ENCODE data around the gene BACE2.

BACE2 gene

GRCh38 chr21:41217671-41218385 is 49.9 kb downstream of the BACE2 start:
- no peak overlapping the region for H3K27ac ChIP-seq (ENCODE audit: low read length)
- no peaks in the 10 kb centered on the region for H3K9me3 ChIP-seq (ENCODE audit: control insufficient read depth in 1 of 2, low read length in 2 of 2)
- no peak overlapping the region for H3K4me3 ChIP-seq (ENCODE audit: low read depth in 1 of 2, low read length in 2 of 2)

DNA sequence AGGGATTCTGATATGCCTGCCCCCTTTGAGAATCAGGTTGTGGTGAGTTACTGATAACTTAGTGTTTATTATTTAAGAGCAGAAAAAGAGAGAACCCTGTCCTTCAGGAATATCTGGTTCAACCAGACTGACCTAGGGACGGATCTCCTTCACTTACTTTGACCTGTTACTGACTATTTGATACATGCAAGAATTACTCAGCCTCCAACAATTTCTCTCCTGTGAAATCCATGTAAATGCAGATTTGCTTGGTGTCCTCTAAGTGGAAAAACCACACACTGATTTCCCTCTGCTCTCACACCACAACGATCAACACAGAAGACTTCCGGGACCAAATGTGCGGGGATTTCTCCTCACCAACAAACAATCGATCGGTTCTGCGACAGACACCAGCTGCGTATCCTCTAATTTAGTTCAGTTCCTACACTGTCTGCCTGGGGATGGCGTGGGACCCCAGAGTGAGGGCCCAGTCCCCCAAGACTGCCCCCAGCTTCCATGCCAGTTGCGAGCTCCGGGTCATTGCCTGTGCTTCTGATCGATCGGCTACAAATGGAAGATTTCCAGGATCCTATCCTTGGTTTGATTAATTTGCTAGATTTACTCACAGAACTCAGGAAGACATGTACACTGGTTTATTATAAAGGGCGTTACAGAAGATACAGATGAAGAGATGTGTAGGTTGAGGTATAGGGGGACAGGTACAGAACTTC is 51.7 kb downstream of the BACE2 start:
- Histone ChIP-seq H3K4me1 (ENCODE audit: control insufficient read depth in 1 of 2, insufficient read depth in 2 of 2, low read length in 2 of 2) (peaks cover 0 to 3% of the 10 kb centered on the region in 2 donors), H3K27me3 (ENCODE audit: low read depth, low read length) (no peaks in the 10 kb centered on the region), H3K36me3 (ENCODE audit: control insufficient read depth in 1 of 2, insufficient read depth in 2 of 2, low read length in 2 of 2) (peaks cover 0 to 3% of the 10 kb centered on the region in 2 donors), H3K27ac (ENCODE audit: low read length) (no peak overlapping the region), H3K4me3 (ENCODE audit: low read depth in 1 of 2, low read length in 2 of 2) (no peak overlapping the region), H3K9me3 (ENCODE audit: control insufficient read depth in 1 of 2, low read length in 2 of 2) (no peaks in the 10 kb centered on the region)

More at GRCh38 chr21:41217671-41218385, 49.9 kb downstream of the BACE2 start:
- Histone ChIP-seq H3K36me3 (ENCODE audit: control insufficient read depth in 1 of 2, insufficient read depth in 2 of 2, low read length in 2 of 2) (peaks cover 0 to 3% of the 10 kb centered on the region in 2 donors), H3K4me1 (ENCODE audit: control insufficient read depth in 1 of 2, insufficient read depth in 2 of 2, low read length in 2 of 2) (peaks cover 0 to 3% of the 10 kb centered on the region in 2 donors), H3K27me3 (ENCODE audit: low read depth, low read length) (no peaks in the 10 kb centered on the region)

GRCh38 chr21:41220208-41220733 is 52.3 kb downstream of the BACE2 start:
- H3K27ac ChIP-seq (ENCODE audit: low read length), result no peak overlapping the region
- no peaks in the 10 kb centered on the region for H3K9me3 ChIP-seq (ENCODE audit: control insufficient read depth in 1 of 2, low read length in 2 of 2)
- peaks cover 0 to 3% of the 10 kb centered on the region in 2 donors for H3K4me1 ChIP-seq (ENCODE audit: control insufficient read depth in 1 of 2, insufficient read depth in 2 of 2, low read length in 2 of 2)
- H3K27me3 ChIP-seq (ENCODE audit: low read depth, low read length), result no peaks in the 10 kb centered on the region
- H3K36me3 ChIP-seq (ENCODE audit: control insufficient read depth in 1 of 2, insufficient read depth in 2 of 2, low read length in 2 of 2), result peaks cover 0 to 3% of the 10 kb centered on the region in 2 donors
- no peak overlapping the region for H3K4me3 ChIP-seq (ENCODE audit: low read depth in 1 of 2, low read length in 2 of 2)

DNA sequence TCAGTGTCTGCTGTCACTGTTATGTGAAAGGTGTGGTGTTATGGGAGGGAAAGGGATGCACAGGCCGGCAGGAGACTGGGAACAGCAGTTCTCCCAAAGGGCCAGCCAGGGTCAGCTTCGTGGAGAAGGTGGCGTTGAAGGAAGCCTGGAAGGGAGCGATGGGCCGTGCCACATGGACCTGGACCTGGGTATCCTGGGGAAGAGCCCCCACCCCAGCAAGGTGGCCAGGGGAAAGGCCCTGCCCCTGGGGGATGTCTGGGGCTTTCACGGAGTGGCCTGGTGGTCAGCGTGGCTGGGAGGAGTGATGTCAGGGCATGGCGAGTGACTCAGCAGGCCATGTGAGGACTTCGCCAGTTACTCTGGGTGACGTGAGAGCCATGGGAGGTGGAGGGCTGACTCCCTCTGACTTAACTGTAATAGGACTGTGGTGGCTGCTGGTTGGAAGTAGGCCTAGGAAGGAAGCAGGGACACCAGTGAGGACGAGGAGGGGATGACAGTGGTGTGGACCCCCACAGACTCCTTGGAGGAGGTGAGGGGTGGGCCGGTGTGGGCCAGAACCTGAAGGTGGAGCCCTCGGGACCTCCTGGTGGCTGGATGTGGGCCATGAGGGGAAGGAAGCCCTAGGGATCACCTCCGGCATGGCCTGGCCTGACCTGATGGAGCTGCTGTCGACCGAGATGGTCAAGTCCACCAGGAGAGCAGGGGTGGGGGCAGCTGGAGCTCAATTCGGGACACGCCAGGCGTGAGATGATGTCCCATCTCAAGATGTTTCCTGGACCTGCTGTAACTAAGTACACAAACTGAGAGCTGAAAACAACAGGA is 54.5 kb downstream of the BACE2 start:
- Histone ChIP-seq H3K4me3 (ENCODE audit: low read depth in 1 of 2, low read length in 2 of 2) (no peak overlapping the region), H3K9me3 (ENCODE audit: control insufficient read depth in 1 of 2, low read length in 2 of 2) (no peaks in the 10 kb centered on the region), H3K27me3 (ENCODE audit: low read depth, low read length) (no peaks in the 10 kb centered on the region), H3K36me3 (ENCODE audit: control insufficient read depth in 1 of 2, insufficient read depth in 2 of 2, low read length in 2 of 2) (peaks cover 8 to 17% of the 10 kb centered on the region in 2 donors), H3K4me1 (ENCODE audit: control insufficient read depth in 1 of 2, insufficient read depth in 2 of 2, low read length in 2 of 2) (peaks cover 0 to 1% of the 10 kb centered on the region in 2 donors), H3K27ac (ENCODE audit: low read length) (no peak overlapping the region)

- peak overlapping the region; percentile 36 for H3K27ac ChIP-seq (ENCODE audit: low read length)
Measured at GRCh38 chr21:41226853-41227252, 58.9 kb downstream of the BACE2 start.

DNA sequence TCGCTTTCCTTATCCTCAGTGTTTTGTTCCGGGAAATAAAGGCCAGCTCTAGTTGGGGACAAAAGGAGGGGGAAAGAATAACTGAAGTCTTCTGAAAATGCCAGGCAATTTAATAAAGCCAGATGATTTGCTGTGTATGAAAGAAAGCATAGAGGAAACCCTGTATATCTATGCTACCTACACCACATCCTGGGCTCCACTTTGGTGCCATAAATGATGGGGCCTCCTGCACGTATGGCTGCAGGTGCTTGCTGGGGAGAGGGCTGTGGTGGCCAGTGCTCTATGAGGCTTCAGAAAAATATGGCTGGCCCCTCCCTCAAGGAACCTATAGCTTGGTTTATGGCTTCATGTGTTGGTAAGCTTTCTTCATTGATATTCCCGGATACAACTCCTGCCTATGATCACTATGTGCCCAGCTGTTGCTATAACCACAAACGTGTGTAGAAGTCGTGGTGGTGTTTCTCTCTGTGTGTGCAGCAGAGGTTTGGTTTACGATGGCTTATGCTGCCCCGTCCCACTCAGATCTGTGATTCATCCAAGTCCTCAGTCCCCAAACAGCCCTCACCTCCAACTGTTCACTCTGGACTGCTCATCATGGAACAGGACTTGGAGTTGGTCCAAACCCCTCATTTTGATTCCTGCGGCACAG is 59.5 kb downstream of the BACE2 start:
- no peaks in the 10 kb centered on the region for H3K4me1 ChIP-seq (ENCODE audit: control insufficient read depth in 1 of 2, insufficient read depth in 2 of 2, low read length in 2 of 2)
- no peak overlapping the region for H3K4me3 ChIP-seq (ENCODE audit: low read depth in 1 of 2, low read length in 2 of 2)
- H3K36me3 ChIP-seq (ENCODE audit: control insufficient read depth in 1 of 2, insufficient read depth in 2 of 2, low read length in 2 of 2), result peaks cover 13 to 37% of the 10 kb centered on the region in 2 donors
- peak overlapping the region; percentile 36 for H3K27ac ChIP-seq (ENCODE audit: low read length)
- H3K9me3 ChIP-seq (ENCODE audit: control insufficient read depth in 1 of 2, low read length in 2 of 2), result no peaks in the 10 kb centered on the region
- H3K27me3 ChIP-seq (ENCODE audit: low read depth, low read length), result no peaks in the 10 kb centered on the region

More at GRCh38 chr21:41226853-41227252, 58.9 kb downstream of the BACE2 start:
- H3K4me3 ChIP-seq (ENCODE audit: low read depth in 1 of 2, low read length in 2 of 2), result no peak overlapping the region
- no peaks in the 10 kb centered on the region for H3K4me1 ChIP-seq (ENCODE audit: control insufficient read depth in 1 of 2, insufficient read depth in 2 of 2, low read length in 2 of 2)
- no peaks in the 10 kb centered on the region for H3K27me3 ChIP-seq (ENCODE audit: low read depth, low read length)
- H3K36me3 ChIP-seq (ENCODE audit: control insufficient read depth in 1 of 2, insufficient read depth in 2 of 2, low read length in 2 of 2), result peaks cover 13 to 31% of the 10 kb centered on the region in 2 donors
- no peaks in the 10 kb centered on the region for H3K9me3 ChIP-seq (ENCODE audit: control insufficient read depth in 1 of 2, low read length in 2 of 2)

GRCh38 chr21:41228006-41228370 is 60.0 kb downstream of the BACE2 start:
- Histone ChIP-seq H3K27me3 (ENCODE audit: low read depth, low read length) (no peaks in the 10 kb centered on the region), H3K27ac (ENCODE audit: low read length) (peak overlapping the region; percentile 36), H3K9me3 (ENCODE audit: control insufficient read depth in 1 of 2, low read length in 2 of 2) (no peaks in the 10 kb centered on the region), H3K4me1 (ENCODE audit: control insufficient read depth in 1 of 2, insufficient read depth in 2 of 2, low read length in 2 of 2) (no peaks in the 10 kb centered on the region), H3K4me3 (ENCODE audit: low read depth in 1 of 2, low read length in 2 of 2) (no peak overlapping the region), H3K36me3 (ENCODE audit: control insufficient read depth in 1 of 2, insufficient read depth in 2 of 2, low read length in 2 of 2) (peaks cover 13 to 39% of the 10 kb centered on the region in 2 donors)

GRCh38 chr21:41228492-41228891 is 60.5 kb downstream of the BACE2 start:
- H3K9me3 ChIP-seq (ENCODE audit: control insufficient read depth in 1 of 2, low read length in 2 of 2), result no peaks in the 10 kb centered on the region
- peak overlapping the region; percentile 17 for H3K27ac ChIP-seq (ENCODE audit: low read length)
- H3K4me3 ChIP-seq (ENCODE audit: low read depth in 1 of 2, low read length in 2 of 2), result no peak overlapping the region
- no peaks in the 10 kb centered on the region for H3K27me3 ChIP-seq (ENCODE audit: low read depth, low read length)
- H3K4me1 ChIP-seq (ENCODE audit: control insufficient read depth in 1 of 2, insufficient read depth in 2 of 2, low read length in 2 of 2), result no peaks in the 10 kb centered on the region
- peaks cover 13 to 39% of the 10 kb centered on the region in 2 donors for H3K36me3 ChIP-seq (ENCODE audit: control insufficient read depth in 1 of 2, insufficient read depth in 2 of 2, low read length in 2 of 2)

DNA sequence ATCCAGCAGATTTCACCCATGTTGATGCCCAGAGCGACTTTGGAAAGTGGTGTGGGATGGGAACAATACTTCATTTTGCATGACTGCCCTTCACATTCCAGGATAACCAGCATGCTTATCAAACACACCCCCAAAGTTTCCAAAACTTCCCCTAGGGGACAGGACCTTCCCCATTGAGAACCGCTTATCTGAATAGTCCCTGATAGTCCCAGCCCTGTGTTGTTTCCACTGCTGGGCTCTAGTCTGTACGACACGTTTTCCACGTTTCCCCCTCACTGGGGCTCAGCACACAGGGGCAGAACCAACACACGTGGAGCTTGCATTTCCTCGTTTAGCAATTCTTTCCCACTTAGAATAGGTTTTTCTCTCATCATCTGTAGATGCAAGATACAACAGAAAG is 61.0 kb downstream of the BACE2 start:
- H3K4me3 ChIP-seq (ENCODE audit: low read depth in 1 of 2, low read length in 2 of 2), result no peak overlapping the region

DNA sequence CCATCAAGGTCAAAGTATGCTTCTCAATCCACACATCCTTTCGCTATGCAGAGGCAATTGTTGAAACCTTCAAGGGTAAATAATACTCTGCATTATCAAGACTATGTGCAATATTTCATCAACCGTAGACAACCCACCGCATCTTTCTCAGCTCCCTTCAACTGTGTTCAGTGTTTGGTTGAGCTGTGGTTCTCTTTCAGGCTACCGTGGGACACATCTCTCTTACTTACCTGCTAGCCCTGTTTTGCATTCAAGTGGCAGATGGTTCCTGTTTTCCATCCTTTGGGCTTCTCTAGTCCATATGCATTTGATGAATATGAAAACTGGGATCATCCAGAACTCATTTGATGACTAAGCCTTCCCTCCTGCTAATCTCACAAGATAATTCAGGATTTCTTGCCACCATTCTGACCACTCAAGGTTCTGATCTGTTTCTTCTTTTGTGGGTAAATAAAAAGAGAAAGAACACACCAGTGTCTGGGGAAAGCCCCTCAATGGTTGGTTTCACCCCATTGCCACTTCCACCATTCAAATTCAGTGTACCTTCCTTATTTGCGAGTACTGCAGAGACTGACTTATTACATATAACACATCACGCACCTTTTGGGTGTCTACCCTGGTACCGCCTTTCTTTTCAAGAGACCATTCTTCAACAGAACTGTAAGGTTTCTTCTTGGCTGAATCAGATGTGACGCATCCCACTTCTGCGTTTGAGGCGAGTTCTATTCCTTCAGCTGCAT is 61.7 kb downstream of the BACE2 start:
- no peak overlapping the region for H3K27ac ChIP-seq (ENCODE audit: low read length)
- peaks cover 13 to 39% of the 10 kb centered on the region in 2 donors for H3K36me3 ChIP-seq (ENCODE audit: control insufficient read depth in 1 of 2, insufficient read depth in 2 of 2, low read length in 2 of 2)
- no peaks in the 10 kb centered on the region for H3K4me1 ChIP-seq (ENCODE audit: control insufficient read depth in 1 of 2, insufficient read depth in 2 of 2, low read length in 2 of 2)
- no peaks in the 10 kb centered on the region for H3K27me3 ChIP-seq (ENCODE audit: low read depth, low read length)
- H3K9me3 ChIP-seq (ENCODE audit: control insufficient read depth in 1 of 2, low read length in 2 of 2), result no peaks in the 10 kb centered on the region
- no peak overlapping the region for H3K4me3 ChIP-seq (ENCODE audit: low read depth in 1 of 2, low read length in 2 of 2)

More for the DNA sequence above, 61.0 kb downstream of the BACE2 start:
- Histone ChIP-seq H3K36me3 (ENCODE audit: control insufficient read depth in 1 of 2, insufficient read depth in 2 of 2, low read length in 2 of 2) (peaks cover 13 to 39% of the 10 kb centered on the region in 2 donors), H3K4me1 (ENCODE audit: control insufficient read depth in 1 of 2, insufficient read depth in 2 of 2, low read length in 2 of 2) (no peaks in the 10 kb centered on the region), H3K27ac (ENCODE audit: low read length) (no peak overlapping the region), H3K27me3 (ENCODE audit: low read depth, low read length) (no peaks in the 10 kb centered on the region), H3K9me3 (ENCODE audit: control insufficient read depth in 1 of 2, low read length in 2 of 2) (no peaks in the 10 kb centered on the region)
